Stimulated activated naive CD8-positive, alpha-beta T cell treated with anti-CD3 and anti-CD28 coated beads, Interleukin-15, amount 100 ng/mL, for 72 hours (primary cell): Measurements from ENCODE around the gene FPGT.
A peak's percentile ranks its signal among the peaks of the same experiment; 100 is the strongest.
"Not testable (repeated sequence)": the region's sequence is repeated elsewhere in the genome, so short reads cannot be mapped to it uniquely, and the experiment has no call there.

Experiments used
- ATAC-seq: fragments of 150-1000 bp; cut with Tn5 transposase; 2 replicates; pipeline ENCODE4 v1.10.0; 2021; ENCODE audit warnings: mild to moderate bottlenecking, moderate library complexity
- DNase-seq, 2 donors: peaks; one replicate each; pipeline ENCODE4 v3.0.0; 2021 to 2022
- H3K27ac Mint-ChIP-seq, 2 donors: one replicate each; pipeline ENCODE4 v1.8.0; 2022; ENCODE audit warnings: mild to moderate bottlenecking in 2 of 2, mixed read lengths in 2 of 2, moderate library complexity in 2 of 2
- H3K27me3 Mint-ChIP-seq: one replicate; pipeline ENCODE4 v1.8.0; 2022; ENCODE audit warnings: mixed read lengths
- H3K4me1 Mint-ChIP-seq: one replicate; pipeline ENCODE4 v1.8.0; 2022; ENCODE audit warnings: mild to moderate bottlenecking, mixed read lengths
- H3K4me3 Mint-ChIP-seq, 2 donors: one replicate each; pipeline ENCODE4 v1.8.0; 2022; ENCODE audit warnings: mild to moderate bottlenecking in 2 of 2, mixed read lengths in 2 of 2, moderate library complexity in 1 of 2
- H3K9me3 Mint-ChIP-seq, 2 donors: one replicate each; pipeline ENCODE4 v1.8.0; 2022; ENCODE audit warnings: mixed read lengths in 2 of 2

The FPGT gene

DNA sequence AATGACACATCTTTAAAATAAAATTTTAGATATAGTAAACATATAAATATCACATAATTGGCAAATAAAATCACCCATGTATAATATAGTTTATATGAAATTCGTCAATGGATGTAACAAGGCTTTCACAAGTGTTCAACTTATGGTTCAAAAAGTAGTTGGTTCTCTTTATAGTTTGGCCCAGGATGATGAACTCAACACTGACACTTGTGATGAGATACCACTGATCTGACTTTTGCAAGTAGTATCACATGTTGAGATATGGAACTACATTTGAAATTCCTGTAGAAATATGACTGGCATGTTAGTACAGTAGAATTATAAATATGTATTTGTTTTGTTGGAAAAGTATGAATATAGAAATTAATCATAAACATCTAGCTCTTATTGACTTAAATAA lies 39.0 kb downstream of the FPGT start:
- H3K4me1 Mint-ChIP-seq: no peaks in the 10 kb centered on the region
- H3K27ac Mint-ChIP-seq: no peak overlapping the region
- H3K4me3 Mint-ChIP-seq: no peak overlapping the region
- H3K9me3 Mint-ChIP-seq: peaks cover 3 to 7% of the 10 kb centered on the region in 2 donors
- DNase-seq (no peak), ATAC-seq (no peak)
- H3K27me3 Mint-ChIP-seq: no peaks in the 10 kb centered on the region

DNA sequence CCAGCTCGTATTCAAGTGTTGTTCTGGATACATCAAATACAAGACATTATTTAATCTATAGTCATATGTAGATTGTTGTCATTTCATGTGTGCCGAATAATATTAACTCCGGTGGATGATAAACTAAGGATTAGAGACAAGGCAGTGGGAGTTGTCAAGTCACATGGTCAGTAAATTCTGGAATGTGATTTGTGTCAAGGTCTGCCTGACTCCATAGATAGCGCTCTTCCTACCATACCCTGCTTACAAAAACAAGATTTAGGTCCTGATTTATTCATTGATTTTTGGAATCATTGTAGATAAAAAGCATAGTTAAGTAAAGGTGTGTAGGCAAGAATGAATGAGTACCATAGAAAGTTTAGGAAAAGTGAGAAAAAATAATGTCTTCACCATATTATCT lies 39.7 kb downstream of the FPGT start:
- no peak for DNase-seq
- no peak overlapping the region for H3K4me3 Mint-ChIP-seq
- H3K27me3 Mint-ChIP-seq: no peaks in the 10 kb centered on the region
- no peak overlapping the region for H3K27ac Mint-ChIP-seq
- H3K9me3 Mint-ChIP-seq: peaks cover 0 to 7% of the 10 kb centered on the region in 2 donors
- no peaks in the 10 kb centered on the region for H3K4me1 Mint-ChIP-seq
- ATAC-seq: no peak

DNA sequence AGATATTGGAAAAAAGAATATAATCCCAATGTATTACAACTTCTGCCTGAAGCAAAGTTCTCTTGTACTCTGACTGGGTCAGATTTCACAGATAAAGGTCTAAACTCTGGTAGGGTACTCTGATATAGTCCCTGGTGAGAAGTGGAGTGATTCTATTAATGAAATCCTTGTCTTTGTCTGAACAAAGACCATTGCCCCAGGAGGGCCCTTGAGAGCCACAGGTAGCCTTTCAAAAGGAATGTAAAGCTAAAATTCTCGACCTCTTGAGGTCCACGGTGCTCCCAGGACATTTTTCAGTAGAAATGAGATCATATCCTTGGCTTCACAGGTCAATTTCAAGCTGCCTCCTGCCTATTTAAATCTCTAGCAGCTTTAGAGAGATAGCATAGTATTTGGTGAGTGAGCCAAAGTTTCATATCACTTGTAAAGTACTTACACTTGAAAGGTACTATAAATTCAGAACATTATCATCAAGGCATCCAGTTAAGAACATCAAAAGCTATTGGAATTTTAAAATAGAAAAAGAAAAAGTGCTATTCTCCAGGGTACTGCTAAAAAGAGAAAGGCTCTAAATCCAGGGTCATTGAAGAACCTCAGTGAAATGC lies 47.2 kb downstream of the FPGT start:
- no peak overlapping the region for H3K4me3 Mint-ChIP-seq
- no peaks in the 10 kb centered on the region for H3K4me1 Mint-ChIP-seq
- H3K27ac Mint-ChIP-seq: no peak overlapping the region
- no peak for DNase-seq
- no peaks in the 10 kb centered on the region for H3K27me3 Mint-ChIP-seq
- no peak for ATAC-seq
- H3K9me3 Mint-ChIP-seq: no peaks in the 10 kb centered on the region

DNA sequence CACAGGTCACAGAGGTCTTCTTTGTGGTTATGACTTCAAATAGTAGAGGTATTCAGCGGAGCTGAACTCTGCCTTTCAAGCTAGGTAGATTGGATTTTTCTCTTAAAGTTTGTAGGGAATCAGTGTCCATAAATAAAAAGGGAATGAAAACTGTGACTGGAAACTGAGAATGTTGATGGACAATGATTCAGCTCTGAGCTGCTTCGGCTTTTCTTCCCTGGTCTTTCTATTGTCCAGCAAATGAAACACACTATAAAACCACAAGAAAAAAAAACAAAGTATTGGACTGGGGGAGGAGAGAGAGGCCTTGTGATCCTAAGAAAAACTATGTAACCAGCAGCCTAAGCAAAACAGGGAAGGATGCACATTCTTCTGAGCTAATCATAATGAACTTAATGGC lies 48.3 kb downstream of the FPGT start:
- Mint-ChIP-seq H3K4me1 (no peaks in the 10 kb centered on the region), H3K27ac (no peak overlapping the region), H3K9me3 (no peaks in the 10 kb centered on the region), H3K4me3 (no peak overlapping the region), H3K27me3 (no peaks in the 10 kb centered on the region)
- DNase-seq (no peak), ATAC-seq (no peak)

DNA sequence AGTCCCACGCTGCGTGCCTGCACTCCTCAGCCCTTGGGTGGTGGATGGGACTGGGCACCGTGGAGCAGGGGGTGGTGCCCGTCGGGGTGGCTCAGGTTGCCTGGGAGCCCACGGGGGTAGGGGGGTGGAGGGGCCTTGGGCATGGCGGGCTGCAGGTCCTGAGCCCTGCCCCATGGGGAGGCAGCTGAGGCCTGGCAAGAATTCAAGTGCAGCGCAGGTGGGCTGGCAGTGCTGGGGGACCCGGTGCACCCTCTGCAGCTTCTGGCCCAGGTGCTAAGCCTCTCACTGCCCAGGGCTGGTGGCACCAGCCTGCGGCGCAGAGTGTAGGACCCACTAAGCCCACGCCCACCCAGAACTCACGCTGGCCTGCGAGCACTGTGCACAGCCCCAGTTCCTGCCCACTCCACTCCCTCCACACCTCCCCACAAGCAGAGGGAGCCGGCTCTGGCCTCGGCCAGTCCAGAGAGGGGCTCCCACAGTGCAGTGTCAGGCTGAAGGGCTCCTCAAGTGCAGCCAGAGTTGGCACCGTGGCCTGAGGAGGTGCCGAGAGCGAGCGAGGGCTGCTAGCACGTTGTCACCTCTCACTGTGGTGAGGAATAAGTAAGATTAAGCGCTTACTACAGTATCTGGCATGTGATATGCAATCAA lies 50.0 kb downstream of the FPGT start:
- H3K27ac Mint-ChIP-seq: no peak overlapping the region
- DNase-seq (no peak), ATAC-seq (peak; percentile 69)
- no peaks in the 10 kb centered on the region for H3K4me1 Mint-ChIP-seq
- H3K9me3 Mint-ChIP-seq: no peaks in the 10 kb centered on the region
- no peaks in the 10 kb centered on the region for H3K27me3 Mint-ChIP-seq
- H3K4me3 Mint-ChIP-seq: no peak overlapping the region

DNA sequence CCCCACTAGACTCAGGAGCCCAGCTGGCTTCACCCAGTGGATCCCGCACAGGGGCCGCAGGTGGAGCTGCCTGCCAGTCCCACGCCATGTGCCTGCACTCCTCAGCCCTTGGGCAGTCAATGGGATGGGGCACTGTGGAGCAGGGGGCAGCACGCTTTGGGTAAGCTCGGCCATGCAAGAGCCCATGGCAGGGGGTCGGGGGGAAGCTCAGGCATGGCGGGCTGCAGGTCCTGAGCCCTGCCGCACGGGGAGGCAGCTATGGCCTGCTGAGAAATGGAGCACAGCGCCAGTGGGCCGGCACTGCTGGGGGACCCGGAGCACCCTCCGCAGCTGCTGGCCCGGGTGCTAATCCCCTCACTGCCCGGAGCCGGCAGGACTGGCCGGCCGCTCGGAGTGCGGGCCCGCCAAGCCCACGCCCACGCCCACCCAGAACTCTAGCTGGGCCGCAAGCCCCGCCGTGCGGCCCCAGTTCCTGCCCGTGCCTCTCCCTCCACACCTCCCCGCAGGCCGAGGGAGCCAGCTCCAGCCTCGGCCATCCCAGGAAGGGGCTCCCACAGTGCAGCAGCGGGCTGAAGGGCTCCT lies 55.3 kb downstream of the FPGT start:
- not testable (repeated sequence) for H3K27ac Mint-ChIP-seq, H3K4me1 Mint-ChIP-seq, H3K4me3 Mint-ChIP-seq, DNase-seq, H3K27me3 Mint-ChIP-seq, H3K9me3 Mint-ChIP-seq
- peak; percentile 26 for ATAC-seq
